ENCODE data around the gene PARD6G.

The PARD6G gene

GRCh38 chr18:80158365-80158764 is 88.9 kb downstream of the PARD6G start:
- Histone ChIP-seq H3K4me2 (ENCODE audit: low read length, poor library complexity, severe bottlenecking) (no peak overlapping the region), H2BK15ac (ENCODE audit: low read depth, poor library complexity, severe bottlenecking) (no peak overlapping the region), H3K27ac (ENCODE audit: low read length, poor library complexity, severe bottlenecking) (no peak overlapping the region), H3K27me3 (ENCODE audit: control insufficient read depth in 1 of 2, insufficient read depth in 1 of 2, low read length in 2 of 2) (no peaks in the 10 kb centered on the region), H3K4me1 (ENCODE audit: control insufficient read depth, insufficient read depth, low read depth, low read length) (peaks cover 3% of the 10 kb centered on the region), H3K9me3 (ENCODE audit: control insufficient read depth, low read length) (no peaks in the 10 kb centered on the region), H4K8ac (ENCODE audit: low read length) (no peak overlapping the region), H3K4ac (ENCODE audit: low read depth in 1 of 2, low read length in 2 of 2) (no peak overlapping the region), H2BK12ac (ENCODE audit: low read length in 2 of 2) (no peak overlapping the region), H3K36me3 (ENCODE audit: control insufficient read depth in 1 of 2, insufficient read depth in 2 of 2, low read depth in 1 of 2, low read length in 2 of 2) (peaks cover 0 to 38% of the 10 kb centered on the region in 2 experiments), H4K91ac (ENCODE audit: low read length) (no peak overlapping the region), H3K23ac (ENCODE audit: low read length in 2 of 2) (no peak overlapping the region), H3K14ac (ENCODE audit: low read length in 2 of 2) (no peak overlapping the region), H3K79me1 (replicated peaks; ENCODE audit: low read length, poor library complexity, severe bottlenecking) (peaks cover 20% of the 10 kb centered on the region), H3K18ac (ENCODE audit: low read depth in 1 of 2, low read length in 2 of 2) (no peak overlapping the region), H3K9ac (ENCODE audit: low read length) (no peak overlapping the region), H2AK5ac (ENCODE audit: low read length, severe bottlenecking) (no peak overlapping the region), H2BK120ac (ENCODE audit: low read depth, low read length) (no peak overlapping the region), H2BK5ac (ENCODE audit: low read depth, low read length, poor library complexity, severe bottlenecking) (no peak overlapping the region), H2AFZ (ENCODE audit: low read depth, low read length) (no peak overlapping the region), H3K4me3 (ENCODE audit: insufficient read depth in 1 of 2, low read depth in 1 of 2, low read length in 2 of 2) (no peak overlapping the region)
- no peak for DNase-seq
- WGBS = 74% methylated on average over 4 of the region's 5 CpGs

- Histone ChIP-seq H3K23ac (ENCODE audit: low read length in 2 of 2) (no peak overlapping the region), H4K8ac (ENCODE audit: low read length) (no peak overlapping the region), H3K4ac (ENCODE audit: low read depth in 1 of 2, low read length in 2 of 2) (no peak overlapping the region), H3K9me3 (ENCODE audit: control insufficient read depth, low read length) (no peaks in the 10 kb centered on the region), H3K9ac (ENCODE audit: low read length) (no peak overlapping the region), H3K14ac (ENCODE audit: low read length in 2 of 2) (no peak overlapping the region), H3K4me2 (ENCODE audit: low read length, poor library complexity, severe bottlenecking) (no peak overlapping the region), H3K36me3 (ENCODE audit: control insufficient read depth in 1 of 2, insufficient read depth in 2 of 2, low read depth in 1 of 2, low read length in 2 of 2) (peaks cover 0 to 33% of the 10 kb centered on the region in 2 experiments), H2BK12ac (ENCODE audit: low read length in 2 of 2) (no peak overlapping the region), H3K79me1 (replicated peaks; ENCODE audit: low read length, poor library complexity, severe bottlenecking) (peaks cover 20% of the 10 kb centered on the region), H3K4me1 (ENCODE audit: control insufficient read depth, insufficient read depth, low read depth, low read length) (peaks cover 3% of the 10 kb centered on the region), H3K27ac (ENCODE audit: low read length, poor library complexity, severe bottlenecking) (no peak overlapping the region), H3K27me3 (ENCODE audit: control insufficient read depth in 1 of 2, insufficient read depth in 1 of 2, low read length in 2 of 2) (no peaks in the 10 kb centered on the region), H3K4me3 (ENCODE audit: insufficient read depth in 1 of 2, low read depth in 1 of 2, low read length in 2 of 2) (no peak overlapping the region), H3K18ac (ENCODE audit: low read depth in 1 of 2, low read length in 2 of 2) (no peak overlapping the region), H2BK15ac (ENCODE audit: low read depth, poor library complexity, severe bottlenecking) (no peak overlapping the region), H2AK5ac (ENCODE audit: low read length, severe bottlenecking) (no peak overlapping the region), H4K91ac (ENCODE audit: low read length) (no peak overlapping the region), H2AFZ (ENCODE audit: low read depth, low read length) (no peak overlapping the region), H2BK5ac (ENCODE audit: low read depth, low read length, poor library complexity, severe bottlenecking) (no peak overlapping the region), H2BK120ac (ENCODE audit: low read depth, low read length) (no peak overlapping the region)
- peak; percentile 66 for DNase-seq
- WGBS = 75% methylated on average over 5 of the region's 8 CpGs
Measured at GRCh38 chr18:80157708-80158343, 89.5 kb downstream of the PARD6G start.

- Histone ChIP-seq H3K23ac (ENCODE audit: low read length in 2 of 2) (no peak overlapping the region), H3K18ac (ENCODE audit: low read depth in 1 of 2, low read length in 2 of 2) (no peak overlapping the region), H4K91ac (ENCODE audit: low read length) (no peak overlapping the region), H3K4me1 (ENCODE audit: control insufficient read depth, insufficient read depth, low read depth, low read length) (no peaks in the 10 kb centered on the region), H2AK5ac (ENCODE audit: low read length, severe bottlenecking) (no peak overlapping the region), H3K4ac (ENCODE audit: low read depth in 1 of 2, low read length in 2 of 2) (no peak overlapping the region), H3K36me3 (ENCODE audit: control insufficient read depth in 1 of 2, insufficient read depth in 2 of 2, low read depth in 1 of 2, low read length in 2 of 2) (peaks cover 3 to 19% of the 10 kb centered on the region in 2 experiments), H2BK12ac (ENCODE audit: low read length in 2 of 2) (no peak overlapping the region), H3K14ac (ENCODE audit: low read length in 2 of 2) (no peak overlapping the region), H4K8ac (ENCODE audit: low read length) (no peak overlapping the region), H3K9ac (ENCODE audit: low read length) (no peak overlapping the region), H3K9me3 (ENCODE audit: control insufficient read depth, low read length) (no peaks in the 10 kb centered on the region), H2BK5ac (ENCODE audit: low read depth, low read length, poor library complexity, severe bottlenecking) (no peak overlapping the region), H2AFZ (ENCODE audit: low read depth, low read length) (no peak overlapping the region), H2BK120ac (ENCODE audit: low read depth, low read length) (no peak overlapping the region), H3K27me3 (ENCODE audit: control insufficient read depth in 1 of 2, insufficient read depth in 1 of 2, low read length in 2 of 2) (no peaks in the 10 kb centered on the region), H2BK15ac (ENCODE audit: low read depth, poor library complexity, severe bottlenecking) (no peak overlapping the region), H3K4me2 (ENCODE audit: low read length, poor library complexity, severe bottlenecking) (no peak overlapping the region), H3K4me3 (ENCODE audit: insufficient read depth in 1 of 2, low read depth in 1 of 2, low read length in 2 of 2) (no peak overlapping the region), H3K79me1 (replicated peaks; ENCODE audit: low read length, poor library complexity, severe bottlenecking) (peaks cover 10% of the 10 kb centered on the region), H3K27ac (ENCODE audit: low read length, poor library complexity, severe bottlenecking) (no peak overlapping the region)
- WGBS = 82% methylated on average over 6 of the region's 6 CpGs
- DNase-seq = peak; percentile 38
Measured at GRCh38 chr18:80154293-80154692, 93.0 kb downstream of the PARD6G start.

DNA sequence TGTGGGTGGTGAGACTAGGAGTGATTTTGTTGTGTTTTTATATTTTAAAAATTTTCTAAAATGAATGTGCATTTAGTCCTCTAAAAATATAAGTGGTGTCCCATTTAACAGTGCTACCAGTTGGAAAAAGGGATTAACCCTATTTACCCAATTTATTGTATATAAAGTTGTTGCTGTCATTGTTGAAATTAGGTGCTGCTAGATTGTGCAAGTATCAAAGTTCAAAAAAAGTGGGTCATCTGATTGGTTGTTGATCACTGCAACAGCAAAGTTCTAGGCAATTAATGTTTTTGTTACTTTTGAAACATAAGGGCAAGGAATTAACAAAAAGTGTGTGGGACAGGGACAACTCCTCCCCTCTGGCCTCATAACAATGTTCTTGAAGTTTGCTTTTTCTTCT is 97.6 kb downstream of the PARD6G start:
- no peak overlapping the region for H3K27ac ChIP-seq (ENCODE audit: low read length, poor library complexity, severe bottlenecking)
- H2BK15ac ChIP-seq (ENCODE audit: low read depth, poor library complexity, severe bottlenecking) = no peak overlapping the region
- H4K91ac ChIP-seq (ENCODE audit: low read length) = no peak overlapping the region
- no peak overlapping the region for H2BK12ac ChIP-seq (ENCODE audit: low read length in 2 of 2)
- H3K9me3 ChIP-seq (ENCODE audit: control insufficient read depth, low read length) = no peaks in the 10 kb centered on the region
- H3K4me3 ChIP-seq (ENCODE audit: insufficient read depth in 1 of 2, low read depth in 1 of 2, low read length in 2 of 2) = no peak overlapping the region
- H3K4me2 ChIP-seq (ENCODE audit: low read length, poor library complexity, severe bottlenecking) = no peak overlapping the region
- H3K14ac ChIP-seq (ENCODE audit: low read length in 2 of 2) = no peak overlapping the region
- H3K9ac ChIP-seq (ENCODE audit: low read length) = no peak overlapping the region
- peaks cover 3 to 36% of the 10 kb centered on the region in 2 experiments for H3K36me3 ChIP-seq (ENCODE audit: control insufficient read depth in 1 of 2, insufficient read depth in 2 of 2, low read depth in 1 of 2, low read length in 2 of 2)
- H2AK5ac ChIP-seq (ENCODE audit: low read length, severe bottlenecking) = no peak overlapping the region
- H2BK5ac ChIP-seq (ENCODE audit: low read depth, low read length, poor library complexity, severe bottlenecking) = no peak overlapping the region
- DNase-seq = no peak
- H3K79me1 ChIP-seq (replicated peaks; ENCODE audit: low read length, poor library complexity, severe bottlenecking) = peaks cover 20% of the 10 kb centered on the region
- H3K4me1 ChIP-seq (ENCODE audit: control insufficient read depth, insufficient read depth, low read depth, low read length) = no peaks in the 10 kb centered on the region
- no peak overlapping the region for H2BK120ac ChIP-seq (ENCODE audit: low read depth, low read length)
- H3K18ac ChIP-seq (ENCODE audit: low read depth in 1 of 2, low read length in 2 of 2) = no peak overlapping the region
- peak overlapping the region; percentile 19 for H2AFZ ChIP-seq (ENCODE audit: low read depth, low read length)
- H3K27me3 ChIP-seq (ENCODE audit: control insufficient read depth in 1 of 2, insufficient read depth in 1 of 2, low read length in 2 of 2) = no peaks in the 10 kb centered on the region
- H4K8ac ChIP-seq (ENCODE audit: low read length) = no peak overlapping the region
- no peak overlapping the region for H3K4ac ChIP-seq (ENCODE audit: low read depth in 1 of 2, low read length in 2 of 2)
- H3K23ac ChIP-seq (ENCODE audit: low read length in 2 of 2) = no peak overlapping the region
